ENCODE results near the gene CAMKMT.

- TF ChIP-seq CTCF (conservative IDR thresholded peaks at IDR 0.05; ENCODE audit: low read length), result no peak
- TF ChIP-seq EZH2phosphoT487 (IDR thresholded peaks at IDR 0.05; ENCODE audit: borderline replicate concordance, low read depth, low read length), result no peak
Measured at GRCh38 chr2:44490726-44491125, 129.0 kb downstream of the CAMKMT start.
